A549 (cell line): ENCODE data around the gene TIMM44. TPM values are rescaled to one million over a fixed set of nuclear protein-coding genes. Genes with fewer than 3 reads are reported as not detected.

ENCODE experiments used
- ATAC-seq, 2 experiments: fragments of 200-7000 bp in 1 of 2; fragments of >200 bp in 1 of 2; cut with Nextera tagmentation in 1 of 2; cut with Tn5 transposase in 1 of 2; 3 replicates each; pipeline versions ENCODE4 v1.8.0 to v1.9.1; 2018 to 2020; ENCODE audit warnings: mild to moderate bottlenecking in 1 of 2, moderate library complexity in 1 of 2
- CTCF ChIA-PET: fragments of 300-600 bp; sonication (Branson Sonifier 250); formaldehyde crosslinking; extraction: SDS; loops from one replicate; lab custom pipeline; 2021; ENCODE audit warnings: antibody characterized with exemption, inconsistent platforms; lab: Yijun Ruan, JAX
- POLR2A ChIA-PET: fragments of 350-600 bp; formaldehyde crosslinking; extraction: SDS; loops from one replicate; lab custom pipeline; 2021; ENCODE audit warnings: antibody characterized with exemption, inconsistent platforms; lab: Yijun Ruan, JAX
- DNase-seq, 2 experiments: peaks; one replicate each; pipeline versions ENCODE4 v3.0.0 to v3.0.0-alpha.2; 2011 to 2016; ENCODE audit warnings: low read depth in 1 of 2, low spot score in 1 of 2
- FAIRE-seq: peaks from 2 replicates; lab custom pipeline; 2011; peaks lifted over from hg19 to GRCh38; lab: Jason Lieb, UNC
- H3K27ac ChIP-seq, 2 experiments: fragments of >200 bp; sonication (Bioruptor Twin); formaldehyde crosslinking; 3 replicates each; pipeline ENCODE4 v1.5.1; 2016 to 2017
- H3K4me1 ChIP-seq: fragments of >200 bp; sonication (Bioruptor Twin); formaldehyde crosslinking; 3 replicates; pipeline ENCODE4 v1.6.1; 2016
- H3K4me2 ChIP-seq: fragments of >200 bp; sonication (Bioruptor Twin); formaldehyde crosslinking; 3 replicates; pipeline ENCODE4 v1.6.1; 2016
- H3K4me3 ChIP-seq: fragments of >200 bp; sonication (Bioruptor Twin); formaldehyde crosslinking; 3 replicates; pipeline ENCODE4 v1.5.1; 2016
- H3K9me3 ChIP-seq: fragments of >200 bp; sonication (Bioruptor Twin); formaldehyde crosslinking; 3 replicates; pipeline ENCODE4 v1.6.1; 2016
- CHD4 ChIP-seq: fragments of 200-600 bp; sonication (generic); IDR thresholded peaks from 2 replicates; pipeline ENCODE4 v1.6.1; 2016; ENCODE audit warnings: antibody characterized with exemption, mild to moderate bottlenecking, borderline replicate concordance
- CTCF ChIP-seq: fragments of >200 bp; sonication (Bioruptor Twin); formaldehyde crosslinking; IDR thresholded peaks from 3 replicates; pipeline ENCODE4 v1.5.1; 2016
- ELK1 ChIP-seq: fragments of 150-350 bp; IDR thresholded peaks from 2 replicates; pipeline ENCODE4 v1.6.1; 2014; ENCODE audit warnings: low read depth, mild to moderate bottlenecking, low read length
- EP300 ChIP-seq, 2 experiments: fragments of >200 bp; sonication (Bioruptor Twin); formaldehyde crosslinking; IDR thresholded peaks; 2 replicates in 1 of 2; 3 replicates in 1 of 2; pipeline ENCODE4 v1.6.1; 2016 to 2017
- ESRRA ChIP-seq: fragments of 150-350 bp; IDR thresholded peaks from 2 replicates; pipeline ENCODE4 v1.6.1; 2014; ENCODE audit warnings: mild to moderate bottlenecking, low read length, borderline replicate concordance
- FOSB ChIP-seq: fragments of 250-450 bp; sonication (Bioruptor Pico); IDR thresholded peaks from 2 replicates; pipeline ENCODE4 v1.5.0; 2020; ENCODE audit warnings: mild to moderate bottlenecking, moderate library complexity
- FOSL2 ChIP-seq, 2 experiments: fragments of 450-650 bp in 1 of 2; fragments of >200 bp in 1 of 2; sonication (Bioruptor Twin) in 1 of 2; formaldehyde crosslinking; IDR thresholded peaks; 2 replicates each; pipeline versions ENCODE4 v1.5.0 to v1.6.1; 2016 to 2020; ENCODE audit warnings: mild to moderate bottlenecking in 1 of 2, moderate library complexity in 1 of 2
- HEYL ChIP-seq: fragments of 250-450 bp; sonication (Bioruptor Pico); IDR thresholded peaks from 2 replicates; pipeline ENCODE4 v1.8.0; 2021; ENCODE audit warnings: mild to moderate bottlenecking, moderate library complexity
- HMGXB4 ChIP-seq: fragments of 250-450 bp; sonication (Bioruptor Pico); IDR thresholded peaks from 2 replicates; pipeline ENCODE4 v1.5.0; 2021; ENCODE audit warnings: mild to moderate bottlenecking, moderate library complexity, borderline replicate concordance
- KDM5A ChIP-seq: fragments of 200-600 bp; sonication (generic); IDR thresholded peaks from 2 replicates; pipeline ENCODE4 v1.6.1; 2016; ENCODE audit warnings: antibody characterized with exemption, mild to moderate bottlenecking
- MAFK ChIP-seq: fragments of 450-650 bp; IDR thresholded peaks from 2 replicates; pipeline ENCODE4 v1.6.1; 2014; ENCODE audit not compliant: partially characterized antibody
- MYC ChIP-seq: IDR thresholded peaks from 2 replicates; pipeline ENCODE4 v1.6.1; 2012; ENCODE audit warnings: mild to moderate bottlenecking, inconsistent platforms, low read length, improper control_type of control experiment, borderline replicate concordance
- NFE2L2 ChIP-seq: fragments of 150-350 bp; conservative IDR thresholded peaks from 2 replicates; pipeline ENCODE4 v1.6.1; 2014; ENCODE audit warnings: low read length
- PHF8 ChIP-seq: fragments of 200-600 bp; sonication (generic); IDR thresholded peaks from 2 replicates; pipeline ENCODE4 v1.6.1; 2016; ENCODE audit warnings: low read depth, mild to moderate bottlenecking, antibody characterized with exemption, moderate library complexity, borderline replicate concordance
- RAD21 ChIP-seq, 2 experiments: fragments of >200 bp in 1 of 2; sonication (Bioruptor Twin) in 1 of 2; formaldehyde crosslinking in 1 of 2; IDR thresholded peaks in 1 of 2; conservative IDR thresholded peaks in 1 of 2; 2 replicates in 1 of 2; 3 replicates in 1 of 2; pipeline ENCODE4 v1.6.1; 2012 to 2018; ENCODE audit warnings: inconsistent platforms in 1 of 2
- RARB ChIP-seq: fragments of 250-450 bp; sonication (Bioruptor Pico); IDR thresholded peaks from 2 replicates; pipeline ENCODE4 v1.8.0; 2021; ENCODE audit warnings: mild to moderate bottlenecking, moderate library complexity
- REST ChIP-seq: fragments of 200-600 bp; sonication (generic); IDR thresholded peaks from 2 replicates; pipeline ENCODE4 v1.6.1; 2016; ENCODE audit warnings: antibody characterized with exemption, mild to moderate bottlenecking, moderate library complexity
- SMC3 ChIP-seq: fragments of >200 bp; sonication (Bioruptor Twin); formaldehyde crosslinking; IDR thresholded peaks from 3 replicates; pipeline ENCODE4 v1.6.1; 2018; ENCODE audit warnings: inconsistent platforms
- USF2 ChIP-seq: fragments of 450-650 bp; IDR thresholded peaks from 2 replicates; pipeline ENCODE4 v1.6.1; 2014; ENCODE audit warnings: antibody characterized with exemption
- ZNF302 ChIP-seq: fragments of 250-450 bp; sonication (Bioruptor Pico); IDR thresholded peaks from 2 replicates; pipeline ENCODE4 v1.9.0; 2021; ENCODE audit warnings: inconsistent platforms, mild to moderate bottlenecking, moderate library complexity
- WGBS: methylation state at CpG from one replicate; pipeline ENCODE4 v1.1.6; 2017; ENCODE audit errors: missing lambda C conversion rate; 5-methylcytosine and 5-hydroxymethylcytosine counted together
- polyA plus RNA-seq, 4 experiments: library from polyadenylated mRNA; depleted of rRNA in 3 of 4; stranded (reverse); fragments of >200 nt; fragmentation: RNase III in 1 of 4; extraction: RNeasy Plus Mini Kit Qiagen cat#74134 plus additional on column Dnase treatment in 1 of 4; gene quantifications; 2 replicates in 3 of 4; 3 replicates in 1 of 4; pipeline ENCODE4 v1.2.3, GENCODE V29; 2011 to 2017

TIMM44 gene
- polyA plus RNA-seq, 2 of the 4 experiments (the other 2 are of a cell fraction), result 29.7 to 53.2 TPM

GRCh38 chr19:7965259-7965841 lies 21.9 kb upstream of the TIMM44 start (continued):
- TF ChIP-seq ELK1 (no peak), REST (no peak), HMGXB4 (CRISPR knock-in tag) (no peak), MAFK (no peak), RAD21 (conservative IDR thresholded peaks at IDR 0.05 in 1 of 2, IDR thresholded peaks at IDR 0.05 in 1 of 2) (no peak), USF2 (no peak), RARB (CRISPR knock-in tag) (no peak), EP300 (IDR thresholded peaks at IDR 0.05) (no peak)

DNA sequence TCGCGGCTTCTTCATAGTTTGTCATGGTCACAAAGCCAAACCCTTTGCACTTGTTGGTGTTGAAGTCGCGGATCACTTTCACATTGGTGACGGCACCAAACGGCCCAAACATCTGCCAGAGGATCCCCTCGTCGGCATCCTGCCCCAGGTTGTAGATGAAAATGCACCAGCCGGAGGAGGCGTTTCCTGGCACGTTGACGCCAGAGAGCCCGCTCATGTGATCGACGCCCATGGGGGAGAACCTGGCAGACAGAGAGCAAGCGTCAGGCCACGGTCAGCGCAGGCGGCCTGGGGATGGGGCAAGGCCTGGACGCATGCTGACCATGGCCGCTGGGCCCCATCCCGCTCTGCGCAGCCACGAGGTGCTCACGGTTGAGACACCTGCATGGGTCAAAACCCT lies 20.1 kb upstream of the TIMM44 start:
- no peak for DNase-seq
- no peaks in the 10 kb centered on the region for H3K9me3 ChIP-seq
- FAIRE-seq, result no peak
- TF ChIP-seq KDM5A (no peak), NFE2L2 (no peak), RAD21 (conservative IDR thresholded peaks at IDR 0.05 in 1 of 2, IDR thresholded peaks at IDR 0.05 in 1 of 2) (no peak), ESRRA (no peak), HEYL (CRISPR knock-in tag) (no peak), PHF8 (no peak), CHD4 (no peak), ZNF302 (no peak), MYC (no peak), CTCF (no peak), USF2 (no peak), FOSL2 (IDR thresholded peaks at IDR 0.05) (no peak), FOSL2 (CRISPR knock-in tag; IDR thresholded peaks at IDR 0.05) (no peak), SMC3 (no peak), ELK1 (no peak), FOSB (CRISPR knock-in tag) (no peak)
- ChIA-PET CTCF (no interaction called here), POLR2A (no interaction called here)
- H3K4me1 ChIP-seq, result peaks cover 12% of the 10 kb centered on the region; the same call in 2 of the 3 replicates
- WGBS, result 93% methylated on average over 21 of the region's 25 CpGs
- no peak for ATAC-seq
- no peak overlapping the region for H3K27ac ChIP-seq
- H3K4me2 ChIP-seq, result no peak overlapping the region
- H3K4me3 ChIP-seq, result no peak overlapping the region
